Hepatocyte (in vitro differentiated cells): ENCODE measurements around the gene SLC29A2.

ENCODE experiments used
- EZH2 ChIP-seq: fragments of 200-600 bp; sonication (generic); IDR thresholded peaks from 2 replicates; pipeline ENCODE4 v1.6.1; 2016; ENCODE audit warnings: antibody characterized with exemption, mild to moderate bottlenecking, borderline replicate concordance
- EZH2phosphoT487 ChIP-seq: fragments of 200-600 bp; sonication (generic); IDR thresholded peaks from one replicate; pipeline ENCODE4 v1.6.1; 2018; ENCODE audit warnings: antibody characterized with exemption, mild to moderate bottlenecking, low read depth, moderate library complexity; ENCODE audit not compliant: unreplicated experiment, severe bottlenecking
- TF ChIP-seq, protein P1 (sequence below): fragments of 200-600 bp; sonication (generic); IDR thresholded peaks from 2 replicates; pipeline ENCODE4 v1.5.1; 2016; ENCODE audit warnings: antibody characterized with exemption, mild to moderate bottlenecking; ENCODE audit not compliant: poor library complexity

DNA sequence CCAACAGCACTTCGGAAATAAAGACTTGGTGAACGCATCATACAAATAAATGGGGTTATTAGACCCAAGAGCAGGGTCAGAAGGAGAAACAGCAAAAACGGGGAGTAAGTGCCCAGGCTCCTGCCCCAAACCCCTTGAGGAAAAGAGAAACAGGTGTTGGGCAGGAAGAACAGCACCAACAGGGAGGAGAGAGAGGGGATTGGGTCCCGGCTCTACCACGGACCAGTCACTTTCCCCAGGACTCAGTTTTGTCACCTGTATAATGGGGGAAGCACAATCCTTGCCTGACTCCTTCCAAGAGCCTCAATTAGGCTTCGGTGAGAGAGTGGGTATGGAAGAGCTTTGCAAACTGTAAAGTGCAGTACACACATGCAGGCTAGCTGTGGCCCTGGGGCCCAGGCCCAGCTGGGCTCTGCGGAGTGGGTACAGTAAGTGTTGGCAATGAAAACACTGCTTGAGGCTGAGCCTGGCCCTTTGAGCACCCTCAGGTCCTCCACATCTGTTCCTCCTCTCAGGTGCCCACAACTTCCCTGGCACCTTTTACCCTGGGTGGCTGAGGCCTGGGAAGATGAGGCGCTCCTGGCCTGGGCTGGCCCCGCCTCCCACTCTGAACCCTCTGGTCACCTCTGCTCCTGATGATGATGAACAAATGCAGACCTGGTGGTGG is 8.9 kb downstream of the SLC29A2 start:
- TF ChIP-seq EZH2 (no peak), EZH2phosphoT487 (no peak)
- TF ChIP-seq, protein P1, sequence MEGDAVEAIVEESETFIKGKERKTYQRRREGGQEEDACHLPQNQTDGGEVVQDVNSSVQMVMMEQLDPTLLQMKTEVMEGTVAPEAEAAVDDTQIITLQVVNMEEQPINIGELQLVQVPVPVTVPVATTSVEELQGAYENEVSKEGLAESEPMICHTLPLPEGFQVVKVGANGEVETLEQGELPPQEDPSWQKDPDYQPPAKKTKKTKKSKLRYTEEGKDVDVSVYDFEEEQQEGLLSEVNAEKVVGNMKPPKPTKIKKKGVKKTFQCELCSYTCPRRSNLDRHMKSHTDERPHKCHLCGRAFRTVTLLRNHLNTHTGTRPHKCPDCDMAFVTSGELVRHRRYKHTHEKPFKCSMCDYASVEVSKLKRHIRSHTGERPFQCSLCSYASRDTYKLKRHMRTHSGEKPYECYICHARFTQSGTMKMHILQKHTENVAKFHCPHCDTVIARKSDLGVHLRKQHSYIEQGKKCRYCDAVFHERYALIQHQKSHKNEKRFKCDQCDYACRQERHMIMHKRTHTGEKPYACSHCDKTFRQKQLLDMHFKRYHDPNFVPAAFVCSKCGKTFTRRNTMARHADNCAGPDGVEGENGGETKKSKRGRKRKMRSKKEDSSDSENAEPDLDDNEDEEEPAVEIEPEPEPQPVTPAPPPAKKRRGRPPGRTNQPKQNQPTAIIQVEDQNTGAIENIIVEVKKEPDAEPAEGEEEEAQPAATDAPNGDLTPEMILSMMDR, result no peak
